NCI-H2227 (cell line): Measurements from ENCODE around the gene SLC12A4.
"Not testable (repeated sequence)": the region's sequence is repeated elsewhere in the genome, so short reads cannot be mapped to it uniquely, and the experiment has no call there.

Experiments
- DNase-seq: peaks from one replicate; lab custom pipeline; 2025; ENCODE audit not compliant: unreplicated experiment; lab: John Stamatoyannopoulos, UW

The SLC12A4 gene

DNA sequence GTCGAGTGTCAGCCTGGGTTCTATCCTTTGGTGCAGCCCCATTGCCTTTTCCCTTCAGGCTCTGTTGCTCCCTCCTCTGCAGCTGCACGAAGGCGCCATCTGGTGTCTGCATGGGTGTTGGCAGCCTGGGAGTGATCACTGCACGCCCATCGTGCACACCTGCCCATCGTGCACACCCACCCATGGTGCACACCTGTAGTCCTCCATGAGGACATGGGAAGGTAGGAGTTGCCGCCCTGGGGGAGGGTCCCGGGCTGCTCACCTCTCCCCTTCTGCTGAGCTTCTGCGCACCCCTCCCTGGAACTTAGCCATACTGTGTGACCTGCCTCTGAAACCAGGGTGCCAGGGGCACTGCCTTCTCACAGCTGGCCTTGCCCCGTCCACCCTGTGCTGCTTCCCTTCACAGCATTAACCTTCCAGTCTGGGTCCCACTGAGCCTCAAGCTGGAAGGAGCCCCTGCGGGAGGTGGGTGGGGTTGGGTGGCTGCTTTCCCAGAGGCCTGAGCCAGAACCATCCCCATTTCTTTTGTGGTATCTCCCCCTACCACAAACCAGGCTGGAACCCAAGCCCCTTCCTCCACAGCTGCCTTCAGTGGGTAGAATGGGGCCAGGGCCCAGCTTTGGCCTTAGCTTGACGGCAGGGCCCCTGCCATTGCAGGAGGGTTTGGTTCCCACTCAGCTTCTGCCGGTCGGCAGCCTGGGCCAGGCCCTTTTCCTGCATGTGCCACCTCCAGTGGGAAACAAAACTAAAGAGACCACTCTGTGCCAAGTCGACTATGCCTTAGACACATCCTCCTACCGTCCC, 39.7 kb downstream of the SLC12A4 start:
- peak; percentile 68 for DNase-seq

DNA sequence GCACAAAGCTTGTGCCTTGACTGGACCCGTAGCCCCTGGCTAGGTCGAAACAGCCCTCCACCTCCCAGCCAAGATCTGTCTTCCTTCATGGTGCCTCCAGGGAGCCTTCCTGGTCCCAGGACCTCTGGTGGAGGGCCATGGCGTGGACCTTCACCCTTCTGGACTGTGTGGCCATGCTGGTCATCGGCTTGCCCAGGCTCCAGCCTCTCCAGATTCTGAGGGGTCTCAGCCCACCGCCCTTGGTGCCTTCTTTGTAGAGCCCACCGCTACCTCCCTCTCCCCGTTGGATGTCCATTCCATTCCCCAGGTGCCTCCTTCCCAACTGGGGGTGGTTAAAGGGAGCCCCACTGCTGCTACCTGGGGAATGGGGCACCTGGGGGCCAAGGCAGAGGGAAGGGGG, 40.3 kb downstream of the SLC12A4 start:
- no peak for DNase-seq

DNA sequence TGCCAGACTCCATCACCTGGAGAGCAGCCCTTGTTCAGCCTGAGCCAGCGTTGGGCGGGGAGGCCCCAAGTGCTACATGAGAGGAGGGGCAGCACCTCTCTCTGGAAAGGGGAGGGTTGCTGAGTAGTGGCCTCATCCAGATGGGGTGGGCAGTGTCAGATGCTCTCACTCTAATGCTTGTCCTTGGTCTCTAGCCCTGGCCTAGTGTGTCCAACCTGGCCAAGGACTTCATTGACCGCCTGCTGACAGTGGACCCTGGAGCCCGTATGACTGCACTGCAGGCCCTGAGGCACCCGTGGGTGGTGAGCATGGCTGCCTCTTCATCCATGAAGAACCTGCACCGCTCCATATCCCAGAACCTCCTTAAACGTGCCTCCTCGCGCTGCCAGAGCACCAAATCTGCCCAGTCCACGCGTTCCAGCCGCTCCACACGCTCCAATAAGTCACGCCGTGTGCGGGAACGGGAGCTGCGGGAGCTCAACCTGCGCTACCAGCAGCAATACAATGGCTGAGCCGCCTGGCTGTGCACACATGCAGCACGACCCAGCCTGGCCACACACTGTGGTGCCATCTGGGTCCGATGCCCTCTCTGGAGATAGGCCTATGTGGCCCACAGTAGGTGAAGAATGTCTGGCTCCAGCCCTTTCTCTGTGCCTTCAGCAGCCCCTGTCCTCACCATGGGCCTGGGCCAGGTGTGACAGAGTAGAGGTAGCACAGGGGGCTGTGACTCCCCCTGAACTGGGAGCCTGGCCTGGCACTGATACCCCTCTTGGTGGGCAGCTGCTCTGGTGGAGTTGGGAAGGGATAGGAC, 41.1 kb downstream of the SLC12A4 start:
- no peak for DNase-seq

DNA sequence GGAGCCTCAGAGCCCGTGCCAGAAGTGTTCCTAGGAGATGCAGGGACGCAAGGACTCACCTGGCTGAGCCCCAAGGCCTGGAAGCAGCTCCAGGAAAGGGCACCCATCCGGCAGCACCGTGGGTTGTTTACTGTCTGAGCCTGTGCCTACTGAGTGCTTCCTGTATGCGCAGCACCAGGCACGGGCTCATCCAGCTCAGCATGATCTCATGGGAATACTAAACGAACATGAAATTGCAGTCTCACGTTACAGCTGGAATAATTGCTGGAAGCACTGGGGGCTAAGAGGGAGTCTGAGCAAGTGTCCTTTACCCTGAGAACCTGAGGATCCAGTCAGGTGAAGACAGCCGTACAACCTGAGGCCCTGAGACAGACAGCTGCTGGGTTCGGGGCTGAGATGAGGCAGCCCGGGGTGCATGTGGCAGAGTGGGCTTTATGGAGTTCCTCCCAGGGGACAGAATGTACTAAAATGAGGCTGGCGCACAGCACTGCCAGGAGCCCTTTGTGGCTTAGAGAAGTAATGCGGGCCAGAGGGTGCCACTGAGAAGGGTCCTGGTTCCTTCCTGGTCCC, 42.2 kb downstream of the SLC12A4 start:
- DNase-seq = peak; percentile 33

DNA sequence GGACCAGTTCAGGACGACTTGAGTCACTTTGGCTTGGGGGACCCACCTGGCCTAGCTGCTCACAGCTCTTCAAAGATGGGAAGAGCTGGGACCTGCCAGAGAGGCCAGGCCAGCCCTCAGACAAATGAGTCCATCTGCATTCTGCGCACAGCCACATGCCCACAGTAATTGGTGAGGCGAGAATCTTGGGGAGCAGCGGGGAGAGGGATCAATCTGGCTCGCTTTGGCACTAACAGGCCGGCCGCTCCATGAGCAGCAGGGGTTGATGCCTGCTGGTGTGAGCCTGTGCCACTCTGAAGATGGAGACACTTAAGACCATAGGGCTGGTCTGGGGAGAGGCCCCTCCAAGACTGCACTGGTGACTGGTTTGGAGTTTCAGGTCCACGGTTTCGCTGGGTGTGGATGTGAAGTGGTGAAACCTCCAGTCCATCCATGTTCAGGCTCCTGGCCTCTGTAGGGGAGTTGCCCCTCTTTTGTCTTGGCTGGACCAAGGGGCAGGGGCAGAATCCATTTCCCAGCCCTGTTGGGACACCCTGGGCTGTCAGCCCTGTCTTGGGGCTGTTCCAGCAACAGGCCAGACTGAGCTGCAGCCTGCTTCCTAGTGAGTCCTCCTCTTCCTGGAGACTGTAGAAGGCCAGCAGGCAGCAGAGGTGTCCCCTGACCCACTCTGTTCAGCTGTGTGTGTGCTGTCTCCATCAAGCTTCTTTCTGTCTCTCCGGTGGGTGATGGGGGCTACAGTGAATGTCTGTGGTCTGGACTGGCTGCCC, 44.1 kb downstream of the SLC12A4 start:
- DNase-seq = no peak

DNA sequence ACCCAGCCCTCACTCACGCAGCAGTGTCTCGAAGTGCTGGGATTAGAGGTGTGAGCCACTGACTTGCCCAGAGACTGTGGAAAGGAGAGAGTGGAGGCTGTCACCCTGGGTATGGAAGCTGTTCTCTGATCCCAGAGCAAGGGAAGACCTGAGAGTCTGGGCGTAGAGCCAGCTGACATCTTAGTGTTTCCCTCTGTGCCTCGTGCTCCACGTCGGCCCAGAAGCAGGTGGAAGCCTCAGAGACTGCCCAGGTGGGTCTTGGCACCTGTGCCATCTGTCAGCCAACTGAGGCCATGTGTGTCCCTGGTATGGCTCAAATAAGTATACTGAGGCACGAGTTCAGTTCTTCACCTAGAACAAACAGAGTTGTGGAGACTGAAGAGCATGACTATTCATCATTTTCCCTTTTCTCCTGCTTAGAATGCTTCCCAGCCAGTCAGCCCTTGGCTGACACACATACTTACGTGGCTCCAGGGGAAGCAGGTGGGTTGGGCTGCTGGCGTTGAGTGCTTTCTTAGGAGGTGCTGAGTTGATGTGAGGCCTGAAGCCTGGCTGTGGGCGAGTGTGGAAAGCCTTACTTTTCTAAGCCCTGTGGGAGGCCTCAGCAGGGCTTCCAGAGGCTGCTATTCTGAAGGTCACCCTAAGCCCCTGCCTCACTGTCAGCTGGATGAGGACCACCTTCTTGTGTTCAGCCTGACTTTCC, 44.9 kb downstream of the SLC12A4 start:
- no peak for DNase-seq

DNA sequence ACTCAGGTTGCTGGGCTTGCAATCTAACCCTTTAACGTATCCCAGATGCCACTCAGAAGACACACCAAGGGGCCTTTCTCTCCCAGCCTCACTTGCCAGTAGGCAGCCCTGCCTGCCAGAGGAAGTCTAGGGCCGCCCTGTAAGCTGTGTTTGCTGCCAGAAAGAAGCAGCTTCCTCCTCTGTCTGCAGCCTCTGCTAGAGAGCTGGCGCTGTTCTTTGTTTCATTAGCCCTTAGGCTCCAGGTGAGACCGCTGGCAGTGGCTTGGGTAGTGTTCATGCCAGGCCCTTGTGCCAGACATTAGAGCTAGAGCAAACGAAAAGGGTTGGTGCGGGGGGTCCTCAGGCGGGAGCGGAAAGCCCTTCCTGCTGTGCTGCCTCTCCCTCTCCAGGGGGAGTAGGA, 45.7 kb downstream of the SLC12A4 start:
- no peak for DNase-seq

DNA sequence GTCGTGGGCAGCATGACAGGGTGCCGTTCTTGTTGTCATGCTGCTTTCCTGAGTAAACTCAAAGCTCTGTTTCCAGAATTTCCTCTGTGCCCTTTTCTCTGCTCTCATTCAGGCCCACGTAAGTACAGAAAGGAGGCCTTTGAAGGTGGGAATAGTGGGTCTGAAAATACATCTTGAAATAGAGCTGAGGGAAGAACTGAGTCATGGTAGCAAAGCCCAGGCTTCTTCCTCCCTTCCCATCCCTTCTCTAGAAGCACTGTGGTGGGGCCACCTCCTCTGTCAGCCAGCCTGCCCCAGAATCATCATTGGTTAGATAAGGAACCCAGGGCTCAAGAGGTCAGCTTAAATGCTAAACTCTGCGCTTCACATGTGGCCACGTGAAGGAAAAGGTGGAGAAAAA, 46.2 kb downstream of the SLC12A4 start:
- no peak for DNase-seq

DNA sequence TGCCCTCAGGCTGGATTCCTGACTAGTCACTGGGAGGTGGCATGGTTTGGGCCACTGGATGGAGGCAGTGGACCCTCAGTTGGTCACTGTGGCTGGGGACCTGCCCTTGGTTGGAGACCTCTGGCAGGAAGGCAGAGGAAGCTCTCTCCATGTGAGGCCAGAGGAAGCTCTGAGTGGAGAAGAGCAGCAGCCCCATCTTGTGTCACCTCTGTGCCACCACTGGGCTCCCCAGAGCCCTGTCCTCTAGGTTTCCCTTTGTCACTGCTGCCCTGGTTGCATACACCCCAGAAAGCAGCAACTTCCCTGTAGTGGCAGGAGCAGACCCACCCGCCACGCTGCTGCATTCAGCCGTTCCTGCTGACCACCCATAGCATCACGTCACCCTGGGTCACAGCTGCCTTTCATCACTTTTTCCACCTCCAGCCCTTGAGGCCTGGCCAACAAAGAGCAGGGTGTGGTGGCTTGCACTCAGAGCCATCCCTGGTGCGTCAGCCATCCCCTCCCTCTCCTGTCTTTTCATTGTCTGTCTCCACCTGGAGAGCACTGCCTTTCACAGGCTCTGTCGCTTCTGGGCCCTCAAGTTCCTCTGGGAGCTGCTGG, 48.7 kb downstream of the SLC12A4 start:
- no peak for DNase-seq

DNA sequence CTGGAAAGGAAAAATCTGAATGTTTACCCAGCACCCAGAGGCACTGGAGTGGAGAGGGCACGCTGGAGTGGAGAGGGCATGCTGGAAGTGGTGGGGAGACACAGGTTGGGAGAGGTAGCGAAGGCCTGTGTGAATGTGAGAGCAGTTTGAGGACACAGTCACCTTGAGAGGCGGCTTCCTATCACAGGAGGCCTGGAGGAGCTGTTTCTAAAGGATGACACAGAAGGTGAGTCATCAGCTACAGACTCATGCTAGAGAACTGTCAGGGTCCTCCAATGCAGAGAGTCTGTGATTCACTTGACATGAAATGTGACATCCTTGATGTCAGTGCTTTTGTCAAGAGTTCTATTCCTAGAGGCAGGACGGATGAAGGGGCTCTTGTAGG, 50.6 kb downstream of the SLC12A4 start:
- peak; percentile 12 for DNase-seq

DNA sequence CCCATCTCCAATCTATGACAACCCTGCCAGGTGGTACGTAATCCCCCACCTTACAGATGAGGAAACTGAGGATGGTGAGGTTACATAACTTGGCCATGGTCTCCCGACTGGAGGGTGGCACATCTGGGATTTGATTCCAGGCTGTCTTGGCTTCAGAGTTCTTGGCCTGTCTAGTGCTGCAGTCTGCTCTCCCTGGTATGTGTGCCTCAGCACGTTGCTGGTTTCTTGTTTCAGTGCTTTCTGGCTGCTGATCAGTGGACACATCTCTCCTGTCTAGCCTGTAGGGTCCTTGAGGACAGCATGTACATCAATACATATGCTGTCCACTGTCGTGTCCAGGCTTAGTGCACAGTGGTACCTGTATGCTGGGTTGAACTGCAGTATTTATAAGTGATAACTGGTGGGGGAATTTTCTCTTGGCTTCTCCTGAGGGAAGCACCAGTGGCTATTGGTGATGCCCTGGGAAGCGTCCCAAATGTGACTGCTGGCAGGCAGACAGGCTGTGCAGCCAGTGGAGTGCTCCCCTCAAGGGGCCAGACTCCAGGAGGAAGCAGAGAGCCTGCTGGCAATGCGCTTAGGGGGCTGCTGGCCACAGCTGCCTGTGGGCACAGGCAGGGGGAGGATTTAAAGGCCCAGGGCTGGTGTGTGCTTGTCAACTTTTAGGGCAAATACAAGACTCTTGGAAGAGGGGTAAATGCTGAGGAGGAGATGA, 51.1 kb downstream of the SLC12A4 start:
- DNase-seq = no peak

DNA sequence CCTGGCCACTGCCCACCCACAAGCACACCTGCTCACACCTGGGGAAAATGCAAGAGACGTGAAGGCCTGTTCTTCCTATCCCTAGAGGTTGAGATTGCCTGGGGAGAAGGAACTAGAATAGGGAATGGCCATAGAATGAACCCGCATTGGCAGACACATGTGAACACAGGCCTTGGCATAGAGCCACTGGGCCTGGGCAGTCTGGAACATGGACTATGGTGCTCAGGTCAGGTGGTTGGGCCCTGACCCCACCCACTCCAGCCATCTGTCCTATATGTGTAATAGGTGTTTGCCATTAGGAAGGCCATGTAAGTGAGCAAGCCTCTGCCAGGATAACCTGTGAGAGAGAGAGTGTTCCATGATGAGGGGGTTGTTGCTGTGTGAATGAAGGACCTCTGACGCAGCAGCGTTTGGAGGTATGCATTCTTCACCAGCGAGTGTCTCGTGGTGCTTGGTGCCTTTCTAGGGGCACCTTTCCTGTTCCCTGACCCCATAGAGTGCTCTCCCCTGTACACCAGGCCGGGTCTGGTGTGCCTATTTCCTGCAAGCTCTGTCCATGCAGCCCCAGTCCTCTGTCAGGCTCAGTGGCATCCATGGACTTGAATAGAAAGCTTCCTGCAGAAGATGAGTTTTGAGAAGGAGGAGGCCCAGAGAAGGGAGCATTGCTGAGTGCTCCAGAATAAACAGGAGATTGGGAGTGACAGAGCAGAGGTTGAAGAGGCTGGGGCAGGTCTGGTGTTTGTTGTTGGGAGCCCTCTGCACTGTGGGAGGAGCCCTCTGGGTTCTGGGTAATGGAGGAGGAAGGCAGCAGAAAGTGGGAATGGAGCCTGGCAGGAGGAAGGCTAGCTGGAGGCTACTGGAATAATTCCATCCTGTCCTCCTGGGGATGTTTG, 52.4 kb downstream of the SLC12A4 start:
- DNase-seq = no peak

DNA sequence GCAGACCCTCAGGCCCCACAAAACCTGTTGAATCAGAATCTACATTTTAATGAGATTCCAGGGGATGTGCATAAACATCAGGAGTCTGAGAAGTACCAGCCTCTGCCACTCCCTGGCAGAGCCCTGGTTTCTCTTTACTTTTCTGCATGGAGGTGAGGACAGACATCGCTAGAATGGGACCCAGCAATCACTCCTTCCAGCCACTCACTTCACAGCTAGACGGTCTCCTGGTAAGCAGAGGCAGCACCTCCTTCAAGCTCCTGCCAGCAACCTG, 53.0 kb downstream of the SLC12A4 start:
- DNase-seq = not testable (repeated sequence)

DNA sequence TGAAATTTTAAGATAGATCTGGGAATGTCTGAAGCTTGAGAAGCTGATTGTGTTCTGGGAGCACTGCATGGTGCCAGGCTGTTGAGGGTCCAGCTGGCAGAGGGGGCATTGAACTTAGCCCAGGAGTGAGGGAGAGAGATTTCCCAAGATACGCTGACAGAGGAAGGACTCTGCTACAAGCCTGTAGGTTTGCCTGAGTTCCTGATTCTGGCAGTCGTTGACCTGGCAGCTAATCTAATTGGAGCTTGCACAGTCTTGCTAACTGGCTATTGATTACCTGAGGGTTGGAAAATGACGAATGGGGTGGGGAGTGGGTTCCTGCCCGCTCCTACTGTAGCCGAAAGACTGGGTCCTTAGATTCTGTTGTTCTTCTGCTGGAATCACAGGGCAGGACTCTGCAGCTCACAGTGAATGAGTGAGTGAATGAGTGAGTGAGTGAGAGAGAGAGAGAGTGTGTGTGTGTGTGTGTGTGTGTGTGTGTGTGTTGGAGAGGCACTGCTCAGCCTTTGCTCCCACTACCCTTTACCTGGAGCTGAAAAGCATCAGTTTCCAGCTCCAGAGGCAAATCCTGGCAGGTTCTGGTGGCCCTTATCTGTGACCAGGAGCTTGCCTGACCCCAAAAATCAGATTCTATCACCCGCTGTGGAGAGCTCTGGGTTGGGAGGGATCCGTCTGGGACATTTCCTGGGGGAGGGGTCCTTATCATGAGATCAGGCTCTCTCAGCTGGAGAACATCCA, 53.5 kb downstream of the SLC12A4 start:
- no peak for DNase-seq

DNA sequence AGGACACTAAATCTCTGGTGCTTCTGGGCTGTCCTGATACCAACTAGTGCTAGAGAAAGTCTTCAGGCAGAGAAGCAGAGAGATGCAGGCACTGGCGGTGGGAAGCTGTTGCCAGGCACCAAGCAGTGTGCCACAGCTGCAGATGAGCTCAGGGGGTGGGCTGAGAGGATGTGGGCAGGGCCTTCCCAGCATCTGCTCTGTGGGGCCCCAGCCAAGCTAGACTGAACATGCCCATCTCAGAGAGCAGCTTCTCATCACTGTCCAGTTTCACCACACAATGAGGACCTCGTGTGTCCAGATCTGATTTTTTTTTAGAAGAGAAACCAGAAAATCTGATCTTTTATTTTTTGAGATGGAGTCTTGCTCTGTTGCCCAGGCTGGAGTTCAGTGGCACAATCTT, 58.3 kb downstream of the SLC12A4 start:
- peak; percentile 56 for DNase-seq

DNA sequence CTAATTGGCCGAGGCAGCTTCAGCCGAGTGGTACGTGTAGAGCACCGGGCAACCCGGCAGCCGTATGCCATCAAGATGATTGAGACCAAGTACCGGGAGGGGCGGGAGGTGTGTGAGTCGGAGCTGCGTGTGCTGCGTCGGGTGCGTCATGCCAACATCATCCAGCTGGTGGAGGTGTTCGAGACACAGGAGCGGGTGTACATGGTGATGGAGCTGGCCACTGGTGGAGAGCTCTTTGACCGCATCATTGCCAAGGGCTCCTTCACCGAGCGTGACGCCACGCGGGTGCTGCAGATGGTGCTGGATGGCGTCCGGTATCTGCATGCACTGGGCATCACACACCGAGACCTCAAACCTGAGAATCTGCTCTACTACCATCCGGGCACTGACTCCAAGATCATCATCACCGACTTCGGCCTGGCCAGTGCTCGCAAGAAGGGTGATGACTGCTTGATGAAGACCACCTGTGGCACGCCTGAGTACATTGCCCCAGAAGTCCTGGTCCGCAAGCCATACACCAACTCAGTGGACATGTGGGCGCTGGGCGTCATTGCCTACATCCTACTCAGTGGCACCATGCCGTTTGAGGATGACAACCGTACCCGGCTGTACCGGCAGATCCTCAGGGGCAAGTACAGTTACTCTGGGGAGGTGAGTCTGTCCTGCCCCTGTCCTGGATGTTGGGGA, 59.2 kb downstream of the SLC12A4 start:
- DNase-seq = no peak

DNA sequence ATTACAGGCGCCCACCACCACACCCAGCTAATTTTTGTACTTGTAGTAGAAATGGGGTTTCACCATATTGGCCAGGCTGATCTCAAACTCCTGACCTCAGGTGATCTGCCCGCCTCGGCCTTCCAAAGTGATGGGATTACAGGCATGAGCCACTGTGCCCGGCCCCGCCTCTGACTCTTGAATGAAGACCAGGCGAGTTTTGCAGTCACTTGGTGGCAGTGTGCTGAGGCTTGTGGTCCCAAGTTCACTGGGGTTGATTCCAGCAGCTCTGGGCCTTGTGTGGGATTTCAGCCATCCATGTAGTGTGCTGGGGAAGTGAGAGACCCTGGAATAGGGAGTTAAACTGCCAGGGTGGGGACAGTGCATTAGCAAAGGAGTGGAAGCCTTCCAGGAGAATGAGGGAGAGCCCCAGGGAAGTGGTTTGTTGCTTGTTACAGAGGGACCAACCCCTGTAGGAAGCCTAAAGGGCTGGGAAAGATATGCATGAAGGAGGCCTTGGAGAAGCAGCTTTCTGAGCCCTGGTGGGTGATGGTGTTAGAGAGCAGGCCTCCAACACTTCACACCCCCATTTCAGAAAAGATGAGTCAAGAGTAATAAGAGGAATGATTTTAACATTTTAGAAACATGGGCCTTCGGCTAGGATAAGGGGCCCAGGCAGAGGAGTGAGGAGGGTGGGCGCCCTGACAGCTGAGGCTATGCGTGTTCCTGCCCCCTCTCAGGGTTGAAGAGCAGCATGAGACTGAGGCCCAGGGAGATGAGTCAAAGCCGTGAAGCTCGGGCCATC, 60.8 kb downstream of the SLC12A4 start:
- DNase-seq = no peak
